ENCODE data around the gene FBXL19.

The FBXL19 gene

DNA sequence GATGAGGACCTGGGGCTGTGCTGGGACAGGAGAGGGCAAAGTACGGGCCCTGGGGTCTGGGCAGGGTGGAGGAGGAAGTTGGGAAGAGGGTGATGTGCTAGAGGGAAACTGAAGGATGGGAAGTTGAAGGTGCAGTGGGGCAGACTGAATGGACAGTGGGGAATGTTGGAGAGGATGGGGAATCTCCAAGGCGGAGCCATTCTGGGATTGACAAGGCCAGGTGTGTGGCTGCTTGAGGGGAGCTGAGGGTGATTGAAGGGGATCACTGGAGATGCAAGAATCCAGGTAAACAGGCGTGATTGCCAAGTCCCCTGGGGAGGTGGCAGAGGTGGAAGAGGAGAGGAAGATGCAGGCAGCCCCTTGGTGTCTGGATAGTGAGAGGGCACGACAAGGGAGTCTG lies 53.1 kb downstream of the FBXL19 start:
- no peak overlapping the region for H3K4me3 ChIP-seq (ENCODE audit: low read depth, low read length)
- no peak overlapping the region for H3K27ac ChIP-seq
- peaks cover 80% of the 10 kb centered on the region for H3K36me3 ChIP-seq
- H3K9me3 ChIP-seq (ENCODE audit: severe bottlenecking): no peaks in the 10 kb centered on the region
- H3K27me3 ChIP-seq (ENCODE audit: insufficient read depth, low read depth, severe bottlenecking): no peaks in the 10 kb centered on the region
- DNase-seq: no peak
- TF ChIP-seq, protein P1, sequence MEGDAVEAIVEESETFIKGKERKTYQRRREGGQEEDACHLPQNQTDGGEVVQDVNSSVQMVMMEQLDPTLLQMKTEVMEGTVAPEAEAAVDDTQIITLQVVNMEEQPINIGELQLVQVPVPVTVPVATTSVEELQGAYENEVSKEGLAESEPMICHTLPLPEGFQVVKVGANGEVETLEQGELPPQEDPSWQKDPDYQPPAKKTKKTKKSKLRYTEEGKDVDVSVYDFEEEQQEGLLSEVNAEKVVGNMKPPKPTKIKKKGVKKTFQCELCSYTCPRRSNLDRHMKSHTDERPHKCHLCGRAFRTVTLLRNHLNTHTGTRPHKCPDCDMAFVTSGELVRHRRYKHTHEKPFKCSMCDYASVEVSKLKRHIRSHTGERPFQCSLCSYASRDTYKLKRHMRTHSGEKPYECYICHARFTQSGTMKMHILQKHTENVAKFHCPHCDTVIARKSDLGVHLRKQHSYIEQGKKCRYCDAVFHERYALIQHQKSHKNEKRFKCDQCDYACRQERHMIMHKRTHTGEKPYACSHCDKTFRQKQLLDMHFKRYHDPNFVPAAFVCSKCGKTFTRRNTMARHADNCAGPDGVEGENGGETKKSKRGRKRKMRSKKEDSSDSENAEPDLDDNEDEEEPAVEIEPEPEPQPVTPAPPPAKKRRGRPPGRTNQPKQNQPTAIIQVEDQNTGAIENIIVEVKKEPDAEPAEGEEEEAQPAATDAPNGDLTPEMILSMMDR (IDR thresholded peaks at IDR 0.05; ENCODE audit: low read depth, low read length): no peak

DNA sequence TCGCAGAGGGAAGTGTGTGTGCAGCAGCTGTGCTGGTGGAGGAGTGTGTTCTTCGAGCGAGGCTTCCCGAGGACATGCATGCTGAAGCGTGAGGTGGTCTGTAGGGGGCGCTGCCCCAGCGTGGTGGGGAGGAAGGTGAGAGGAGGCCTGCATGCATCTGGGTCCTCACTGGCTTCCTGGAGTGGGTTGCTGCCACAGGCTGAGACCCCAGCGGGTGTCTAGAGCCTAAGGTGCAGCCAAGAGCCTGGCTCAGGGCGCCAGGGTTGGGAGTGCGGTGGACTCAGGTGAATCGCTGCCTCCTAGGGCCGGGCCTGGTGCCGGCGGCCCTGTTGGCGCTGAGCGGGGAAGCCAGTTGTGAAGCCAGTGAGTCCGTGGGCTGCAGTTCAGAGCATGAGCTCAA lies 54.1 kb downstream of the FBXL19 start:
- peak; percentile 41 for DNase-seq
- no peak overlapping the region for H3K27ac ChIP-seq
- peaks cover 78% of the 10 kb centered on the region for H3K36me3 ChIP-seq
- H3K9me3 ChIP-seq (ENCODE audit: severe bottlenecking): no peaks in the 10 kb centered on the region
- H3K27me3 ChIP-seq (ENCODE audit: insufficient read depth, low read depth, severe bottlenecking): no peaks in the 10 kb centered on the region
- H3K4me3 ChIP-seq (ENCODE audit: low read depth, low read length): no peak overlapping the region
- TF ChIP-seq, protein P1 (IDR thresholded peaks at IDR 0.05; ENCODE audit: low read depth, low read length): peak; percentile 83

DNA sequence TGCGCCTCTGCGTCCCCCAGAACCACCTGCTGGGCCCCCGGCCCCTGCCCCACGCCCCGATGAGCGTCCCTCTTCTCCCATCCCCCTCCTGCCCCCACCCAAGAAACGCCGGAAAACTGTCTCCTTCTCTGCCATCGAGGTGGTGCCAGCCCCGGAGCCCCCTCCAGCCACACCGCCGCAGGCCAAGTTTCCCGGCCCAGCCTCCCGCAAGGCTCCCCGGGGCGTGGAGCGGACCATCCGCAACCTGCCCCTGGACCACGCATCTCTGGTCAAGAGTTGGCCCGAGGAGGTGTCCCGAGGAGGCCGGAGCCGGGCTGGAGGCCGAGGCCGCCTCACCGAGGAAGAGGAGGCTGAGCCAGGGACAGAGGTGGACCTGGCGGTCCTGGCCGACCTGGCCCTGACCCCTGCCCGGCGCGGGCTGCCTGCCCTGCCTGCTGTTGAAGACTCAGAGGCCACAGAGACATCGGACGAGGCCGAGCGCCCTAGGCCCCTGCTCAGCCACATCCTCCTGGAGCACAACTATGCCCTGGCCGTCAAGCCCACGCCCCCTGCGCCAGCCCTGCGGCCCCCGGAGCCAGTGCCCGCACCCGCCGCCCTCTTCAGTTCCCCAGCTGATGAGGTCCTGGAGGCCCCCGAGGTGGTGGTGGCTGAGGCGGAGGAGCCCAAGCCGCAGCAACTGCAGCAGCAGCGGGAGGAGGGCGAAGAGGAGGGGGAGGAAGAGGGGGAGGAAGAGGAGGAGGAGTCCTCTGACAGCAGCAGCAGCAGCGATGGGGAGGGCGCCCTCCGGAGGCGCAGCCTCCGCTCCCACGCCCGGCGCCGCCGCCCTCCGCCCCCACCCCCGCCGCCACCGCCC lies 56.0 kb downstream of the FBXL19 start:
- Histone ChIP-seq H3K27ac (no peak overlapping the region), H3K9me3 (ENCODE audit: severe bottlenecking) (no peaks in the 10 kb centered on the region), H3K4me3 (ENCODE audit: low read depth, low read length) (no peak overlapping the region), H3K36me3 (peaks cover 68% of the 10 kb centered on the region), H3K27me3 (ENCODE audit: insufficient read depth, low read depth, severe bottlenecking) (no peaks in the 10 kb centered on the region)
- TF ChIP-seq, protein P1 (IDR thresholded peaks at IDR 0.05; ENCODE audit: low read depth, low read length): no peak
- DNase-seq: no peak

DNA sequence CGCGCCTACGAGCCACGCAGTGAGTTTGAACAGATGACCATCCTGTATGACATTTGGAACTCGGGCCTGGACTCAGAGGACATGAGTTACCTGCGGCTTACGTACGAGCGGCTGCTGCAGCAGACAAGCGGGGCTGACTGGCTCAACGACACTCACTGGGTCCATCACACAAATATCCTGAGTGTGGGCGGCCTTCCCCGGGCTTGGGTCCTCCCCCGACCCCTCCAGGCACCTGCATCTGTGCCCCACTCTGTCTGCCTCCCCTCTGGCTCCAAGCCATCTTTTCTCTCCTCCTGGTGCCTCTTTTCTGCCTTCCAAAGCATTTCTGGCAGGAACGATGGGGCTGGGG lies 56.6 kb downstream of the FBXL19 start:
- no peak overlapping the region for H3K4me3 ChIP-seq (ENCODE audit: low read depth, low read length)
- H3K36me3 ChIP-seq: peaks cover 70% of the 10 kb centered on the region
- DNase-seq: no peak
- H3K27ac ChIP-seq: no peak overlapping the region
- TF ChIP-seq, protein P1 (IDR thresholded peaks at IDR 0.05; ENCODE audit: low read depth, low read length): no peak
- no peaks in the 10 kb centered on the region for H3K9me3 ChIP-seq (ENCODE audit: severe bottlenecking)
- no peaks in the 10 kb centered on the region for H3K27me3 ChIP-seq (ENCODE audit: insufficient read depth, low read depth, severe bottlenecking)

DNA sequence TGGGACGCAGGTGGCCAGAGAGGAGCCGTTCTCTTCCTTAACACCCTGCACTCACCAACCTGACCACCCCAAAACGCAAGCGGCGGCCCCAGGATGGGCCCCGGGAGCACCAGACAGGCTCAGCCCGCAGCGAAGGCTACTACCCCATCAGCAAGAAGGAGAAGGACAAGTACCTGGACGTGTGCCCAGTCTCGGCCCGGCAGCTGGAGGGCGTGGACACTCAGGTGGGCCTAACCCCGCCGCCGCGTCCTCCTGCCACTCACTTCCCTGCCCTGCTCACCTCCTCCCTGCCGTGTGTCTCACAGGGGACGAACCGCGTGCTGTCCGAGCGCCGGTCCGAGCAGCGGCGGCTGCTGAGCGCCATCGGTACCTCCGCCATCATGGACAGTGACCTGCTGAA lies 57.1 kb downstream of the FBXL19 start:
- H3K36me3 ChIP-seq: peaks cover 70% of the 10 kb centered on the region
- H3K27ac ChIP-seq: no peak overlapping the region
- no peaks in the 10 kb centered on the region for H3K27me3 ChIP-seq (ENCODE audit: insufficient read depth, low read depth, severe bottlenecking)
- DNase-seq: no peak
- TF ChIP-seq, protein P1 (IDR thresholded peaks at IDR 0.05; ENCODE audit: low read depth, low read length): no peak
- no peak overlapping the region for H3K4me3 ChIP-seq (ENCODE audit: low read depth, low read length)
- H3K9me3 ChIP-seq (ENCODE audit: severe bottlenecking): no peaks in the 10 kb centered on the region

DNA sequence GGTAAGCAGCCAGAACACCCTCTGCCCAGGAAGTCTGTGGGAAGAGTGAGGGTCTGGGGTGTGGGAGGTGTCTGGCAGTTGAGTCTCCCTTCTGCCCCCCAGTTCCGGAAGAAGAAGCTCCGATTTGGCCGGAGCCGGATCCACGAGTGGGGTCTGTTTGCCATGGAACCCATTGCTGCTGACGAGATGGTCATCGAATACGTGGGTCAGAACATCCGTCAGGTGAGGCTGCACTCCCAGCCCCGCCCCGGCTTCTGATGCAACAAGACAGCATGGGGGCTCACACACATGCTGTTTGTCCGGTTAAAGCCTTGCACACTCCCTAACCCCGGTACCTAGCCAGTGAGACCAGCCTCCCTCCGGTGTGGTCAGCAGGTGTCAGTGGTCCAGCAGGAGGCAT lies 57.6 kb downstream of the FBXL19 start:
- TF ChIP-seq, protein P1 (IDR thresholded peaks at IDR 0.05; ENCODE audit: low read depth, low read length): no peak
- DNase-seq: no peak
- no peaks in the 10 kb centered on the region for H3K9me3 ChIP-seq (ENCODE audit: severe bottlenecking)
- H3K27ac ChIP-seq: no peak overlapping the region
- H3K27me3 ChIP-seq (ENCODE audit: insufficient read depth, low read depth, severe bottlenecking): no peaks in the 10 kb centered on the region
- H3K4me3 ChIP-seq (ENCODE audit: low read depth, low read length): no peak overlapping the region
- H3K36me3 ChIP-seq: peaks cover 69% of the 10 kb centered on the region

All from WERI-Rb-1 (cell line).